ENCODE results near the gene FAM3D.
"Not testable (repeated sequence)": the region's sequence is repeated elsewhere in the genome, so short reads cannot be mapped to it uniquely, and the experiment has no call there.

Gene FAM3D

DNA sequence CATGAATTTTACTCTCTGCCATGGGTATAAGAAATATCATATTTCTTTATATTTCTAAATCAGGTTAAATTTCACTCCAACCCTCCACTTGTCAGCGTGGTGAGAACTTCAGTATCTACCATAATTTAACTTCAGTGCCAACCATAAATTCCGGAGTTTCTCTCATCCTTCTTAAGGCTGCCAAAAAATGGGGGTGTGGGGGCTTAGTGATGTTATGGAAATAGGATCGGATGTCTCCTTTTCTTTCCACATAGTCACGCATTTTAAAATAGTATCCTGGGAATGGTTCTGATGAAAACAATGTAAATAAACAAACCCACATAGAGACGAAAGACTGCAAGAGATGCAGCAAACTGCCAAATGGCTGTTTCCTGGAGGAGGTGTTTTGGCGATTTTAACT, 12.9 kb upstream of the FAM3D start:
- TF ChIP-seq, protein P1, sequence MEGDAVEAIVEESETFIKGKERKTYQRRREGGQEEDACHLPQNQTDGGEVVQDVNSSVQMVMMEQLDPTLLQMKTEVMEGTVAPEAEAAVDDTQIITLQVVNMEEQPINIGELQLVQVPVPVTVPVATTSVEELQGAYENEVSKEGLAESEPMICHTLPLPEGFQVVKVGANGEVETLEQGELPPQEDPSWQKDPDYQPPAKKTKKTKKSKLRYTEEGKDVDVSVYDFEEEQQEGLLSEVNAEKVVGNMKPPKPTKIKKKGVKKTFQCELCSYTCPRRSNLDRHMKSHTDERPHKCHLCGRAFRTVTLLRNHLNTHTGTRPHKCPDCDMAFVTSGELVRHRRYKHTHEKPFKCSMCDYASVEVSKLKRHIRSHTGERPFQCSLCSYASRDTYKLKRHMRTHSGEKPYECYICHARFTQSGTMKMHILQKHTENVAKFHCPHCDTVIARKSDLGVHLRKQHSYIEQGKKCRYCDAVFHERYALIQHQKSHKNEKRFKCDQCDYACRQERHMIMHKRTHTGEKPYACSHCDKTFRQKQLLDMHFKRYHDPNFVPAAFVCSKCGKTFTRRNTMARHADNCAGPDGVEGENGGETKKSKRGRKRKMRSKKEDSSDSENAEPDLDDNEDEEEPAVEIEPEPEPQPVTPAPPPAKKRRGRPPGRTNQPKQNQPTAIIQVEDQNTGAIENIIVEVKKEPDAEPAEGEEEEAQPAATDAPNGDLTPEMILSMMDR (IDR thresholded peaks at IDR 0.05; ENCODE audit: low read depth, low read length, missing control alignments) = no peak
- in situ Hi-C loops (cut with HindIII; ENCODE audit: low sequenced_read_pairs) = no loop called here
- H3K4me3 ChIP-seq (ENCODE audit: low read depth, low read length) = no peak overlapping the region
- DNase-seq (ENCODE audit: low read depth) = no peak

DNA sequence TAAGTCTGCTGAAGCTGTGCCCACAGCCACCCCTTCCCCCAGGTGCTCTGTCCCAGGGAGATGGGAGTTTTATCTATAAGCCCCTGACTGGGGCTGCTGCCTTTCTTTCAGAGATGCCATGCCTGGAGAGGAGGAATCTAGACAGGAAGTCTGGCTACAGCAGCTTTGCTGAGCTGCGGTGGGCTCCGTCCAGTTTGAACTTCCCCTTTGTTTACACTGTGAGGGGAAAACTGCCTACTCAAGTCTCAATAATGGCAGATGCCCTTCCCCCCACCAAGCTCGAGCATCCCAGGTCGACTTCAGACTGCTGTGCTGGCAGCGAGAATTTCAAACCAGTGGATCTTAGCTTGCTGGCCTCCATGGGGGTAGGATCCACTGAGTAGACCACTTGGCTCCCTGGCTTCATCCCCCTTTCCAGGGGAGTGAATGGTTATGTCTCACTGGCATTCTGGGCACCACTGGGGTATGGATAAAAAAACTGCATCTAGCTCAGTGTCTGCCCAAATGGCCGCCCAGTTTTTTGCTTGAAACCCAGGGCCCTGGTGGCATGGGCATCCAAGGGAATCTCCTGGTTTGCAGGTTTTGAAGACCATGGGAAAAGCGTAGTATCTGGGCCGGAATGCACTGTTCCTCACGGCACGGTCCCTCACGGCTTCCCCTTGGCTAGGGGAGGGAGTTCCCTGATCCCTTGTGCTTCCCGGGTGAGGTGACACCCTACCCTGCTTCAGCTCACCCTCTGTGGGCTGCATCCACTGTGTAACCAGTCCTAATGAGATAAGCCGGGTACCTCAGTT, 11.8 kb upstream of the FAM3D start:
- H3K4me3 ChIP-seq (ENCODE audit: low read depth, low read length); in situ Hi-C loops (cut with HindIII; ENCODE audit: low sequenced_read_pairs); DNase-seq (ENCODE audit: low read depth): not testable (repeated sequence)

- H3K4me3 ChIP-seq (ENCODE audit: low read depth, low read length) = no peak overlapping the region
- DNase-seq (ENCODE audit: low read depth) = no peak
- TF ChIP-seq, protein P1 (IDR thresholded peaks at IDR 0.05; ENCODE audit: low read depth, low read length, missing control alignments) = no peak
- in situ Hi-C loops (cut with HindIII; ENCODE audit: low sequenced_read_pairs) = no loop called here
These were observed 6.3 kb upstream of the FAM3D start for GRCh38 chr3:58672880-58673279.

DNA sequence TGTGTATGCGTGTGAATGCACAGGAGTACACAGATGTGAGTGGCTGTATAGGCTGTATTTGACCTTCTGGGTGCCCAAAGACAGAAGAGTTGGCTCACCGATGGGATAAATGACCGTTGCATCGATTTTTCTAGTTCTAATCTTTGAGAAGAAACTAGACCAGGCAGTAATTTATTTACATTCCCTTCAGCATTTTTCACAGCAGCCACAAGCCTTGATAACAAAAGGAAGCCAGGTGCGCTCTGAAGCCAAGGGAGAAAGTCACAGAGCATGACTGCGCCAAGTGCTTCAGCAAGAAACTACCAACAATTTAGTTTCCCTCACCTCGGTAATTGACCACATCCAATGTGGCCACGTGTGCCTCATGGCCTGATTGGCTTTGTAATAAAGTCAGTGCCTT, 5.9 kb upstream of the FAM3D start:
- in situ Hi-C loops (cut with HindIII; ENCODE audit: low sequenced_read_pairs) = no loop called here
- H3K4me3 ChIP-seq (ENCODE audit: low read depth, low read length) = no peak overlapping the region
- TF ChIP-seq, protein P1 (IDR thresholded peaks at IDR 0.05; ENCODE audit: low read depth, low read length, missing control alignments) = no peak
- DNase-seq (ENCODE audit: low read depth) = no peak

- TF ChIP-seq, protein P1 (IDR thresholded peaks at IDR 0.05; ENCODE audit: low read depth, low read length, missing control alignments) = no peak
- no peak for DNase-seq (ENCODE audit: low read depth)
- in situ Hi-C loops (cut with HindIII; ENCODE audit: low sequenced_read_pairs) = no loop called here
- no peak overlapping the region for H3K4me3 ChIP-seq (ENCODE audit: low read depth, low read length)
These were observed 4.0 kb upstream of the FAM3D start for GRCh38 chr3:58670506-58671135.

- no peak for DNase-seq (ENCODE audit: low read depth)
- in situ Hi-C loops (cut with HindIII; ENCODE audit: low sequenced_read_pairs) = no loop called here
- H3K4me3 ChIP-seq (ENCODE audit: low read depth, low read length) = no peak overlapping the region
- TF ChIP-seq, protein P1 (IDR thresholded peaks at IDR 0.05; ENCODE audit: low read depth, low read length, missing control alignments) = no peak
These were observed 1.7 kb upstream of the FAM3D start for GRCh38 chr3:58668247-58668646.

DNA sequence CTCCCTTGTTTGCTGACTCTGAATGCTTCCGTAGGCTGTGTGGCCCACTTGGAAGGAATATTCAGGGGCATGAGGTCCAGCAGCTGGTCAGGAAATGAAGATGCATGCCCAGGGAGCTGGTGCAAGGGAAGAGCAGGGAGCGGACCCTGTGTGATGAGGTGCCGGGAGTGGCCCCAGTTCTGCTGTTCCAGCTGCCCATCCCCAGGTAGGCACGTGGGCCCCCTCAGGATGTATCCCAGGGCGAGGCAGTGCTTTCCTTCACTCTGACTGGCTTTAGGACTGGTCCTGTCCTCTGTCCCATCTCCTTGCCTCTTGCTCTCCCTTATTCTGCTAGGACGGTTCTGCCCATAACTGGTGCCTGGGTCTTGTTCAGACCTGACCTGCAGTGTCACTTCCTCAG, 1.1 kb upstream of the FAM3D start:
- TF ChIP-seq, protein P1 (IDR thresholded peaks at IDR 0.05; ENCODE audit: low read depth, low read length, missing control alignments) = no peak
- DNase-seq (ENCODE audit: low read depth) = no peak
- no peak overlapping the region for H3K4me3 ChIP-seq (ENCODE audit: low read depth, low read length)
- in situ Hi-C loops (cut with HindIII; ENCODE audit: low sequenced_read_pairs) = no loop called here
